CD4-positive, alpha-beta memory T cell (primary cell): ENCODE measurements around the gene HNRNPA0. TPM values are rescaled to one million over a fixed set of nuclear protein-coding genes. Genes with fewer than 3 reads are reported as not detected.
A peak's percentile ranks its signal among the peaks of the same experiment; 100 is the strongest.

Source experiments
- CTCF ChIA-PET: fragments of 350-600 bp; sonication (Branson Sonifier 250); formaldehyde crosslinking; loops from one replicate; lab custom pipeline; 2021; ENCODE audit warnings: inconsistent platforms; ENCODE audit not compliant: partially characterized antibody; lab: Charles Lee
- POLR2A ChIA-PET: fragments of 350-600 bp; sonication (Branson Sonifier 250); formaldehyde crosslinking; loops from one replicate; lab custom pipeline; 2021; ENCODE audit not compliant: partially characterized antibody; lab: Charles Lee
- DNase-seq, 5 donors: peaks; one replicate each; pipeline versions ENCODE4 v3.0.0 to v3.0.0-alpha.2; 2020 to 2022; ENCODE audit warnings: mixed read lengths in 1 of 5
- H3K27ac ChIP-seq: one replicate; pipeline ENCODE4 v1.7.0; 2013; ENCODE audit warnings: low read depth, low read length
- H3K27me3 ChIP-seq: 2 replicates; pipeline ENCODE4 v1.7.0; 2013; ENCODE audit warnings: mild to moderate bottlenecking, low read length, moderate library complexity; ENCODE audit not compliant: insufficient read depth
- H3K36me3 ChIP-seq: 2 replicates; pipeline ENCODE4 v1.7.0; 2013; ENCODE audit warnings: mild to moderate bottlenecking, low read length, moderate library complexity; ENCODE audit not compliant: insufficient read depth
- H3K4me1 ChIP-seq: 2 replicates; pipeline ENCODE4 v1.7.0; 2013; ENCODE audit warnings: mild to moderate bottlenecking, low read length, moderate library complexity; ENCODE audit not compliant: insufficient read depth
- H3K4me3 ChIP-seq, 2 donors: one replicate each; pipeline ENCODE4 v1.7.0; 2013; ENCODE audit warnings: low read length in 2 of 2, mild to moderate bottlenecking in 1 of 2
- H3K9me3 ChIP-seq, 2 donors: one replicate each; pipeline ENCODE4 v1.7.0; 2013; ENCODE audit warnings: low read length in 2 of 2, control low read depth in 1 of 2; ENCODE audit not compliant: control insufficient read depth in 1 of 2
- H3K27ac Mint-ChIP-seq, 7 donors: one replicate each; pipeline ENCODE4 v1.8.0; 2020 to 2021; ENCODE audit warnings: mixed read lengths in 7 of 7, mild to moderate bottlenecking in 6 of 7, inconsistent platforms in 3 of 7, moderate library complexity in 3 of 7
- H3K27me3 Mint-ChIP-seq, 2 donors: one replicate each; pipeline ENCODE4 v1.8.0; 2020 to 2021; ENCODE audit warnings: mixed read lengths in 2 of 2
- H3K36me3 Mint-ChIP-seq, 2 donors: one replicate each; pipeline ENCODE4 v1.8.0; 2020 to 2021; ENCODE audit warnings: mixed read lengths in 2 of 2, inconsistent platforms in 1 of 2, mild to moderate bottlenecking in 1 of 2
- H3K4me1 Mint-ChIP-seq, 4 donors: one replicate each; pipeline ENCODE4 v1.8.0; 2020 to 2021; ENCODE audit warnings: mixed read lengths in 4 of 4, mild to moderate bottlenecking in 1 of 4
- H3K4me3 Mint-ChIP-seq, 8 donors: one replicate each; pipeline ENCODE4 v1.8.0; 2020 to 2021; ENCODE audit warnings: mixed read lengths in 8 of 8, mild to moderate bottlenecking in 7 of 8, moderate library complexity in 6 of 8, inconsistent platforms in 3 of 8
- H3K9me3 Mint-ChIP-seq, 8 donors: one replicate each; pipeline ENCODE4 v1.8.0; 2020 to 2021; ENCODE audit warnings: mixed read lengths in 8 of 8, mild to moderate bottlenecking in 5 of 8, inconsistent platforms in 3 of 8, moderate library complexity in 1 of 8
- intact Hi-C: fragments of 100-400 bp; cut with micrococcal nuclease; formaldehyde crosslinking; loops from one replicate; pipeline ENCODE4 v1.15.1; 2023
- polyA plus RNA-seq, 2 donors: library from polyadenylated mRNA; unstranded; fragments of 300-500 nt; fragmentation: Illumina TruSeq; gene quantifications; one replicate each; pipeline ENCODE4 v1.2.3, GENCODE V29; 2021
- total RNA-seq, 2 experiments: library from RNA; stranded (reverse); gene quantifications; one replicate each; pipeline ENCODE4 v1.2.3, GENCODE V29; 2021

Gene HNRNPA0
- total and polyA plus RNA-seq, 4 experiments from 2014 or later, result 8.6 to 30.7 (median 24.9) TPM

GRCh38 chr5:137736496-137736895 is 17.7 kb downstream of the HNRNPA0 start:
- H3K36me3 Mint-ChIP-seq, result peaks cover 0 to 2% of the 10 kb centered on the region in 2 donors
- intact Hi-C loops, result no loop called here

GRCh38 chr5:137735555-137736284 is 18.4 kb downstream of the HNRNPA0 start, which contains the start of gene KLHL3:
Gene KLHL3 (minus strand): TSS chr5:137736089. CDS start chr5:137735646, 443 bp downstream.
- peak in 4 of 5 donors; percentile 26 to 39 (median 28) for DNase-seq
- peaks cover 68% of the 10 kb centered on the region for H3K4me1 ChIP-seq
- peak within 1 kb of the TSS; percentile 61 to 73 for H3K4me3 ChIP-seq
- Mint-ChIP-seq H3K4me1 (peaks cover 13 to 20% (median 14%) of the 10 kb centered on the region in 4 donors), H3K9me3 (peaks cover 0 to 3% (median 0%) of the 10 kb centered on the region in 8 donors), H3K27ac (no peak within 1 kb of the TSS), H3K27me3 (no peaks in the 10 kb centered on the region), H3K36me3 (peaks cover 0 to 4% of the 10 kb centered on the region in 2 donors), H3K4me3 (no peak within 1 kb of the TSS)
- peak within 1 kb of the TSS; percentile 36 for H3K27ac ChIP-seq
- H3K36me3 ChIP-seq, result no peaks in the 10 kb centered on the region
- intact Hi-C loops, result loop anchor here (1.0 kb wide), 2 partner anchors 19 to 39 kb away; partner anchors contain the start of gene HNRNPA0
- CTCF ChIA-PET, result interaction anchor here (0.7 to 17.7 kb wide), 13 partner anchors 8 to 106 kb away, joined by 3 to 653 read pairs (median 7); partner anchors contain the start of gene HNRNPA0
- H3K9me3 ChIP-seq, result no peaks in the 10 kb centered on the region
- POLR2A ChIA-PET, result interaction anchor here (1.0 to 5.0 kb wide), 7 partner anchors 13 to 106 kb away, joined by 3 to 85 read pairs (median 26); partner anchors contain the start of gene HNRNPA0
- no peaks in the 10 kb centered on the region for H3K27me3 ChIP-seq

More at GRCh38 chr5:137736496-137736895, 17.7 kb downstream of the HNRNPA0 start:
- Histone ChIP-seq H3K4me1 (peaks cover 68% of the 10 kb centered on the region), H3K9me3 (no peaks in the 10 kb centered on the region), H3K27ac (no peak overlapping the region), H3K4me3 (peak overlapping the region in 1 of 2 donors; percentile 61), H3K36me3 (no peaks in the 10 kb centered on the region), H3K27me3 (no peaks in the 10 kb centered on the region)
- CTCF ChIA-PET, result interaction anchor here (1.0 to 17.7 kb wide), 13 partner anchors 9 to 107 kb away, joined by 3 to 653 read pairs (median 7); no protein-coding TSS in a partner anchor
- Mint-ChIP-seq H3K4me1 (peaks cover 10 to 20% (median 14%) of the 10 kb centered on the region in 4 donors), H3K27ac (no peak overlapping the region), H3K4me3 (no peak overlapping the region), H3K9me3 (peaks cover 0 to 3% (median 0%) of the 10 kb centered on the region in 8 donors), H3K27me3 (no peaks in the 10 kb centered on the region)
- DNase-seq, result no peak
- POLR2A ChIA-PET, result interaction anchor here (1.5 to 5.0 kb wide), 6 partner anchors 14 to 75 kb away, joined by 3 to 85 read pairs (median 28); partner anchors contain the start of gene HNRNPA0

GRCh38 chr5:137734962-137735554 is 19.1 kb downstream of the HNRNPA0 start:
- ChIA-PET CTCF (interaction anchor here (0.6 to 17.7 kb wide), 14 partner anchors 8 to 105 kb away, joined by 3 to 653 read pairs (median 6); partner anchors contain the start of gene HNRNPA0), POLR2A (interaction anchor here (1.0 to 5.0 kb wide), 6 partner anchors 18 to 106 kb away, joined by 3 to 85 read pairs (median 28); partner anchors contain the start of gene HNRNPA0)
- H3K27ac ChIP-seq, result peak overlapping the region; percentile 34
- peaks cover 68% of the 10 kb centered on the region for H3K4me1 ChIP-seq
- H3K4me3 Mint-ChIP-seq, result no peak overlapping the region
- intact Hi-C loops, result loop anchor here (1.0 kb wide), 2 partner anchors 19 to 39 kb away; partner anchors contain the start of gene HNRNPA0
- peaks cover 0 to 3% (median 0%) of the 10 kb centered on the region in 8 donors for H3K9me3 Mint-ChIP-seq
- H3K36me3 ChIP-seq, result no peaks in the 10 kb centered on the region
- peaks cover 0 to 7% of the 10 kb centered on the region in 2 donors for H3K36me3 Mint-ChIP-seq
- H3K9me3 ChIP-seq, result no peaks in the 10 kb centered on the region
- no peaks in the 10 kb centered on the region for H3K27me3 ChIP-seq
- peak overlapping the region; percentile 61 to 73 for H3K4me3 ChIP-seq
- H3K4me1 Mint-ChIP-seq, result peaks cover 13 to 21% (median 20%) of the 10 kb centered on the region in 4 donors
- no peak overlapping the region for H3K27ac Mint-ChIP-seq
- peak in 2 of 5 donors; percentile 11 to 22 for DNase-seq
- H3K27me3 Mint-ChIP-seq, result no peaks in the 10 kb centered on the region

- Histone ChIP-seq H3K27me3 (no peaks in the 10 kb centered on the region), H3K27ac (peak overlapping the region; percentile 5), H3K4me3 (peak overlapping the region; percentile 47 to 61), H3K4me1 (peaks cover 68% of the 10 kb centered on the region), H3K9me3 (no peaks in the 10 kb centered on the region), H3K36me3 (no peaks in the 10 kb centered on the region)
- intact Hi-C loops, result no loop called here
- ChIA-PET CTCF (interaction anchor here (0.6 to 17.7 kb wide), 8 partner anchors 8 to 76 kb away, joined by 3 to 653 read pairs (median 8); no protein-coding TSS in a partner anchor), POLR2A (interaction anchor here (3.7 to 5.0 kb wide), 4 partner anchors 19 to 68 kb away, joined by 19 to 85 read pairs (median 37); partner anchors contain the start of gene HNRNPA0)
- Mint-ChIP-seq H3K9me3 (peaks cover 0 to 3% (median 0%) of the 10 kb centered on the region in 8 donors), H3K36me3 (peaks cover 0 to 7% of the 10 kb centered on the region in 2 donors), H3K27me3 (no peaks in the 10 kb centered on the region), H3K27ac (peak overlapping the region in 4 of 7 donors; percentile 59 to 68 (median 64)), H3K4me3 (no peak overlapping the region), H3K4me1 (peaks cover 7 to 23% (median 20%) of the 10 kb centered on the region in 4 donors)
- DNase-seq, result no peak
These were observed 19.8 kb downstream of the HNRNPA0 start for GRCh38 chr5:137734331-137734730.

- Histone ChIP-seq H3K27me3 (no peaks in the 10 kb centered on the region), H3K36me3 (no peaks in the 10 kb centered on the region), H3K9me3 (no peaks in the 10 kb centered on the region), H3K27ac (no peak overlapping the region), H3K4me3 (peak overlapping the region; percentile 47 to 61), H3K4me1 (peaks cover 68% of the 10 kb centered on the region)
- DNase-seq, result no peak
- H3K4me3 Mint-ChIP-seq, result no peak overlapping the region
- no peaks in the 10 kb centered on the region for H3K27me3 Mint-ChIP-seq
- POLR2A ChIA-PET, result interaction anchor here (4.0 to 5.0 kb wide), 3 partner anchors 20 to 40 kb away, joined by 19 to 85 read pairs (median 48); partner anchors contain the start of gene HNRNPA0
- CTCF ChIA-PET, result interaction anchor here (0.7 to 17.7 kb wide), 6 partner anchors 8 to 76 kb away, joined by 3 to 653 read pairs (median 8); no protein-coding TSS in a partner anchor
- peaks cover 0 to 7% of the 10 kb centered on the region in 2 donors for H3K36me3 Mint-ChIP-seq
- H3K4me1 Mint-ChIP-seq, result peaks cover 3 to 23% (median 19%) of the 10 kb centered on the region in 4 donors
- H3K27ac Mint-ChIP-seq, result peak overlapping the region in 3 of 7 donors; percentile 30 to 67 (median 60)
- intact Hi-C loops, result no loop called here
- H3K9me3 Mint-ChIP-seq, result peaks cover 0 to 3% (median 0%) of the 10 kb centered on the region in 8 donors
These were observed 20.2 kb downstream of the HNRNPA0 start for GRCh38 chr5:137733922-137734321.

GRCh38 chr5:137733006-137733405 is 21.2 kb downstream of the HNRNPA0 start:
- Histone ChIP-seq H3K27me3 (no peaks in the 10 kb centered on the region), H3K27ac (no peak overlapping the region), H3K4me3 (no peak overlapping the region), H3K9me3 (no peaks in the 10 kb centered on the region), H3K4me1 (peaks cover 62% of the 10 kb centered on the region), H3K36me3 (no peaks in the 10 kb centered on the region)
- H3K4me1 Mint-ChIP-seq, result peaks cover 0 to 23% (median 19%) of the 10 kb centered on the region in 4 donors
- CTCF ChIA-PET, result interaction anchor here (1.0 to 17.7 kb wide), 6 partner anchors 9 to 104 kb away, joined by 3 to 653 read pairs (median 8); no protein-coding TSS in a partner anchor
- no peak overlapping the region for H3K4me3 Mint-ChIP-seq
- intact Hi-C loops, result no loop called here
- POLR2A ChIA-PET, result no interaction called here
- peaks cover 0 to 7% of the 10 kb centered on the region in 2 donors for H3K36me3 Mint-ChIP-seq
- no peak for DNase-seq
- no peaks in the 10 kb centered on the region for H3K27me3 Mint-ChIP-seq
- peak overlapping the region in 1 of 7 donors; percentile 28 for H3K27ac Mint-ChIP-seq
- peaks cover 0 to 3% (median 0%) of the 10 kb centered on the region in 8 donors for H3K9me3 Mint-ChIP-seq
